ENCODE data around the gene SPDYE6.

- TF ChIP-seq EP300 (IDR thresholded peaks at IDR 0.05) (no peak), CTCF (IDR thresholded peaks at IDR 0.05) (no peak), POLR2AphosphoS5 (IDR thresholded peaks at IDR 0.05) (no peak), POLR2A (IDR thresholded peaks at IDR 0.05) (no peak)
Measured at GRCh38 chr7:102296179-102296438, 60.1 kb downstream of the SPDYE6 start.
